SHP77 treated with DMSO at 0.1 percent for 48 hours (cell line): Measurements from ENCODE around the gene TXNDC2.

Experiments used
- DNase-seq: peaks from one replicate; lab custom pipeline; 2025; lab: John Stamatoyannopoulos, UW

TXNDC2 gene

GRCh38 chr18:9860682-9861081 lies 25.1 kb upstream of the TXNDC2 start:
- DNase-seq: no peak

- DNase-seq: no peak
Observed at GRCh38 chr18:9861157-9861556, 24.6 kb upstream of the TXNDC2 start.

DNA sequence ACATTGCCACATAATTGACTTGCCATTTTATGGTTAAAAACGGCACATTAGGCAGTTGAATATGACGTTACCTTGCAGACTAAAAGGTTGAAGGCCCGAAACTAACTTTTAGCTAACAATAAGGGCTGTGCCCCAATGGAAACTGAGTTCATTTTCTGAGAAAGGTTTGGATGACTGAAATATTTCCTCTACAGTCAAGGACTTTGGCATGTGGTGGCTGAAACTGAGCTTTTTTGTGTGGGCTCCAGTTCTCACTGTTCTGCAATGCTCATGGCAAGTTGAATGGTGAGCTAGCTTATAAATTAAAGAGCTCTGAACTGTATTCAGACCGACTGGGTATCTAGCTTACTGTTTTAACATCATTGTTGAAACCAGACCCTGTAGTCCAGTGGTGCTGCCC lies 23.8 kb upstream of the TXNDC2 start:
- DNase-seq: no peak

GRCh38 chr18:9862686-9863085 lies 23.1 kb upstream of the TXNDC2 start:
- DNase-seq: no peak

DNA sequence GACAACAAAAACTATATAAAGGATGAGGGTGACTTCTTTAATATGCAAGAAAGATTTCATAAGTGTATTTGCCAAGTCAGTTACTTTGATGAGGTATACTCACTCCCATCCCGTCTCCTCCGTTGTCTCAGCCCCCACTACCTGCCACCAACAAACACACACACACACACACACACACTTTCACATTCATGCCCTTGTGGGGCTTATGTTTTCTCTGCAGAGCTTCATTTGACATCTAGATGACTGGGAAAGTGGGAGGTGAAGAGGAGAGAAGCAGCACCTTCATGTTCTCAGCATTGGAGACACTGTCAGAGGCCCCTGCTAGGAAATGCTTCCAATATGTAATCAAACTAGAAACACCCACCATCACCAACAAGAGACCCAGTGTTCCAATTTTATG lies 22.5 kb upstream of the TXNDC2 start:
- no peak for DNase-seq

DNA sequence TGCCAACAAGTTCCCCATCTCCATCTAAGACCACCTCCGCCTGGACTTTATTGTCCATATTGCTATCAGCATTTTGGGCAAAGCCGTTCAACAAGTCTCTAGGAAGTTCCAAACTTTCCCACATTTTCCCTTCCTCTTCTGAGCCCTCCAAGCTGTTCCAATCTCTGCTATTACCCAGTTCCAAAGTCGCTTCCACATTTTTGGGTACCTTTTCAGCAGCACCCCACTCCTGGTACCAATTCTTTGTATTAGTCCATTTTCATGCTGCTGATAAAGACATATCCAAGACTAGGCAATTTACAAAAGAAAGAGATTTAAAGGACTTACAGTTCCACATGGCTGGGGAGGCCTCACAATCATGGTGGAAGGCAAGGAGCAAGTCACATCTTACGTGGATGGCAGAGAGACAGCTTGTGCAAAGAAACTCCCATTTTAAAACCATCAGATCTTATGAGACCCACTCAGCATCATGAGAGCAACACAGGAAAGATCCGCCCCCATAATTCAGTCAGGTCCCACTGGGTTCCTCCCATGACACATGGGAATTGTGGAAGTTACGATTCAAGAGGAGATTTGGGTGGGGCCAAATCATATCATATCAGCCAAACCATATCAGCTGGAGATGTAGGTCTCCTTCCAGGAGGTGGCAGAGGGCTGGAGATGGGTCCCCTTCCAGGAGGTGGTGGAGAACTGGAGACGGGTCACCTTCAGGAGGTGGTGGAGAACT lies 19.8 kb upstream of the TXNDC2 start:
- no peak for DNase-seq

GRCh38 chr18:9866627-9867026 lies 19.1 kb upstream of the TXNDC2 start:
- no peak for DNase-seq

GRCh38 chr18:9867071-9867594 lies 18.6 kb upstream of the TXNDC2 start:
- DNase-seq: no peak

DNA sequence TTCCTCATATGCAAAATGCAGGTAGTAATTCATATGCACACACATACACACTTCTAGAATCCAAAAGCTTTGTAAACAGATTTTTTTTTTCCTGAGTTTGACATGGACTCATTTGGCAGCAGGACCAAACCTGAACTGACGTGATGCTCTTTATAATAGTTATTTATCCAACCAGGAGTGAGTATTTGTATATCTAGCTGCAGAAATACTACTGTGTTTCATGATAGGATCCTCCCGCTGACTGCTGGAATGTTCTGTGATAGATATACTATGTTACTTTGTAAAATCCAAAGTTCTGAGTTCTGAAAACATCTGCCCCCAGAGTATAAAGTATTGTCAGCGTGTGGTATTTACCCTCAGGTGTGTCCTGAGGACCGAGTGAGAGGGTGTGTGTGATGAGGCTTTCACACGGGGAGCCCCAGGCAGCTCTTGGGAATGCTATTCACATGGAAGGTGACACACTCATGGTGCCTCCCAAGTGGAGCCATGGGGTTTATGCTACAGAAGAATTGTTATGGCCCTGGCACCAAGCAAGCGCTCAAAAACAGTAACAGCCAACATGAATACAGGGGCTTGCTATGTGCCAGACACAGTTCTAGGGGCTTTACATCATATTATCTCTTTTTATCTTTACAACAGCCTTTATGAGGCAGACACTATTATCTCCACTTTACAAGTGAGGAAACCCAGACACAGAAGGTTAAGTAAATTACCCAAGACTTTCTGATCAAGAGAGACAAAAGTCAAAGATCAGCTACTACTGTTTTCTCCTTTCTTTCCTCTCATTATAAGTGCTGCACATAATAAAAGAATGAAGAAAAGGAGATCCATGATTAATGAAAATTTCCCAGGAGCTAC lies 16.7 kb upstream of the TXNDC2 start:
- no peak for DNase-seq

- no peak for DNase-seq
Observed at GRCh38 chr18:9869715-9870430, 15.9 kb upstream of the TXNDC2 start.

DNA sequence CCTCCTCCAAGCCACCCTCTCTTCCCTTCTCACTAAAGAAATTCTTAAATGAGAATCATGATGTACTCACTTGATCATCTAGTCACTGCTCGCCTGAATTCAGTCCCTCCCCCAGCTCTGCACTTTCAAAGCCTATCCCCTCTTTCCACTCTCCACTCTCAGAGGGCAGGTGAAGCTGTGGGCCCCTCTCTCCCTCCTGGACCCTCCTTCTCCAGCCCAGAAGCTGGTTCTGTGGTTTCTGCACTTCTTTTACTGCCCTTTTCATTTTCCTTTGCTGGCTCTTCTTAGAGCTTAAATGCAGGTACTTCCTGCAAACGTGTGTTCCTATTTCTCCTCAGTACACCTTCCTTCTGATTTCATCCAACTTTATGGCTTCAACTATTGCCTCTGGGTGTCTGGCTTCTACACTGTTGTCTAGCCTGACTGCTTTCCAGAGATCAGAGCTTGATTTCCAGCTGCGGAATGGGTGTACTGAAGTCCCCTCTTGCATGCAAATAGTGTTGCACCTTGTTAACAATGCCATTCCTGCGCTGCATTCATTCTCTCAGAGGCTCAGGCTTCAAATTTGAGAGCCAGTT lies 15.3 kb upstream of the TXNDC2 start:
- no peak for DNase-seq

DNA sequence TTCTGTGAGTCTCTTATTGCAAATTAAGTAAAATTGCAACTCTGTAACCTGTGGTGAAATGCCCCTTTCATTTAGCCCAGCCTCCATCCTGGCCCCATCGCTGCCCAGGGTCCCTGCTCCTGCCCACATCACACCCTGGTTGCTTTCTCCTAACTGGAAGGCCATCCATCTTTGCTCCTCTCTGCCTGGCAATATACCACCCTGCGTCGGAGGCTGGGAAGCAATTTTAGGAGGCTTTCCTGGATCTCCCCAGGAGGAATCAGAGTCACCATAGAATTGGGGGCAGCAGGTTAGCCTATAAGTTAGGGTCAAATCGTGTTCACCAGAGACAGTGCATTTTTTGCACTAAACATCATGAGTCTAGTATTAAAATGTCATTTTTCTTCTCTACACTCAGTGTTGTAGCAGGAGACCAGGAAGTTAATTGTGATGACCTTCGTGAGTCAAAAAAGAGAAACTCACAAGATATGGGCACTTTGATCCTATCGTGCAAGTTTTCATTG lies 14.5 kb upstream of the TXNDC2 start:
- DNase-seq: no peak

GRCh38 chr18:9872823-9873222 lies 12.9 kb upstream of the TXNDC2 start:
- DNase-seq: no peak

DNA sequence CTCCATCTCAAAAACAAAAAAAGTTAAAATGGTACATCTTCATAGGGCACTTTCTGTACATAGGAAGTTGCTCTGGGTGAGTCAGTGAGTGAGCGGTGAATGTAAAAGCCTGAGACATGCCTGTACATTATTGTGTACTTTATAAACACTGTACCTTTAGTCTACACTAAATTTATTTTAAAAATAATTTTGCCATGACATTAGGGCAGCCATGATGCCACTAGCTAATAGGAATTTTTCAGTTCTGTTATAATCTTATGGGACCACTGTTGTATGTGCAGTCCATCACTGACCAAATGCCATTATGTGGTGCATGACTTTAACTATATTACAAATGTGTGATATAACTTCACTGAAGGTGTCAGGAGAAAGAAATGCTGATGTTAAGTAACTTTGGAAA lies 11.0 kb upstream of the TXNDC2 start:
- DNase-seq: no peak

DNA sequence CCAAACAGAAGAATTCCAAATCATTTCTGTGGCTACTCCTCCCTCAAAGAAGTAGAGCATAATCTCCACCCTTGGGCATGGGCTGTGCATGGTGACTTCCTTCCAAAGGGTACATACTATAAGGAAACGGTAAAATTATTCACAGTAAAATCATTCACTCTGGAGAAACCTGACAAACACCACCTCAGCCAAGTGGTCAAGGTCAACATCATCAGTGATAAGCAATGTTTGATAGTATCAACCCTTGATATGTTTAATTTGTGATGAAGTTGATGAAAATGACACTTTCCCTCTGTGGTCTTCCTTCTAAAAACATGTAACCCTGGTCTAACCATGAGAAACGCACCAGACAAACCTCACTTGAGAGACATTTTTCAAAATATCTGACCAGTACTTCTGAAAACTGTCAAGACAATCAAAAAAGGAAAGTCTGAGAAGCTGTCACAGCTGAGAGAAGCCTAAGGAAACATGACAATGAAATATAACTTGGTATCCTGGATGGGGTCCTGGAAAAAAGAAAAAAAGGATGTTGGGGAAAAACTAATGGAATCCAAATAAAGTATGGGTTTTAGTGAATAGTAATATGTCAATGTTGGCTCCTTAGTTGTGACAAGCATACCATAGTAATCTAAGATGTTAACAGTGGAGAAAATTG lies 9.4 kb upstream of the TXNDC2 start:
- no peak for DNase-seq

DNA sequence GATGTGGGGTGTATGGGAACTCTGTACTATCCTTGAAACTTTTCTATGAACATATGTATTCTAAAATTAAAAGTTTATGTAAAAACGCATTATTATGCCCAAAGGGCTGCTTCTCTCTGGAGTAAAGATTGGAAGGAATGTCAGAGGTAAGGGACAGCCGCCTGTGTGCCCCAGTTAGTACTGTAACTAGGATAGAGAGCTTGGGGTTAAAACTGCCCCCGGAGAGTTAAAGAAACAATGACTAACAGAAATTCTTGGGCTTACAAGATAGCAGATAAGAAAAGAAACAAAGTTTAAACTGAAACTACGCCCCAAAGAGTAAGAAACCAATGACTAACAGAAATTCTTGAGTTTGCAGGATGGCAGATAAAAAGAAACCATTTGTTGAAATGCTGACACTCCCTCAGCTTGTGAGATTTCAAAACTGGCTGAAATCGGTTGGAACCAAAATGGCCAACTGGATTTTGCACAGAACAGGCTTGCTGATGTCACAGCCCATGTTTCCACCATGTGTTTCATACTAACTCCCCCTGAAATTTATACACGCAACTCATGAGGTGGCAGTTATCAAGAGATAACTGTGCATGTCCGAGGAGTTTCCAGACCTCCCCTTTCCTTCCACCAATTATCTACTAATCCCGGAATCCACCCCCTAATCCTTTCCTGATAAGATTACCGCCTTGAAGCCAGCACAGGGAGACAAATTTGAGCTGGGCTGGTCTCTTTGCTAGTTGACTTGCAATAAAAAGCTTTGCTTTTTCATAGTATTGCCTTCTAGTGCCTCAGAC lies 8.7 kb upstream of the TXNDC2 start:
- DNase-seq: no peak

DNA sequence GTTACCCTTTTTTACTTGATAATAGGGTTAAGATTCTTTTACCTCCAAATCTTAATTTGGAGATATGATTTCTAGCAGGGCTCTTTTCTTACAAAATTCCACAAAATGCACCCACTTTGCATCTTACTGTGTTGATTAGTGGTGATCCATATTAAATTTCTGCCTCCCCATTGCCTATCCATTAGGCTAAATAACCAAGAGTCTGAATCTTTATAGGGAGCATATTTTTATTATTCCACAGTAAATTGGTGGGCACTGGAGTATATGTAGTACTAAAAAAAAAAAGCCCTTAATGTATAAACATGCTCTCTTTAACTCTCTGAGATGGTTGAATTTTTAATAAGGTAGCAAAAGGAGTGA lies 8.1 kb upstream of the TXNDC2 start:
- DNase-seq: no peak

DNA sequence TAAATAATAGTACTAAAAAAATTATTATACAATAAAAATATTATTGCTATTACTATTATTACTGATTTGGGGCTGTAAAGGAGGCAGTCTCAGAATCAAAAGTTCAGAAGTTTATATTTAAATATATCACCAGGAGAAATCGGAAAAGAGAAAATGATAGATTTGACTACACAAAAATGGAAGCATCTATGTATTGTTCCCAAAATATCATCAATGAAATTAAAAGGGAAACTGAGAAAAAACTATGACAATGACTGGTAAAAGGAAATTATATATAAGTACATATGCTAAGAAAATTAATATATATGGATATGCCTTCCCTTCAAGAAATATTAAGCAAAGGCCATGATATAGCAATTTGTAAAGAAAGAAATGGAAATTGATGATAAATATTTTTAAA lies 7.7 kb upstream of the TXNDC2 start:
- DNase-seq: no peak

GRCh38 chr18:9878783-9879242 lies 7.0 kb upstream of the TXNDC2 start:
- no peak for DNase-seq

DNA sequence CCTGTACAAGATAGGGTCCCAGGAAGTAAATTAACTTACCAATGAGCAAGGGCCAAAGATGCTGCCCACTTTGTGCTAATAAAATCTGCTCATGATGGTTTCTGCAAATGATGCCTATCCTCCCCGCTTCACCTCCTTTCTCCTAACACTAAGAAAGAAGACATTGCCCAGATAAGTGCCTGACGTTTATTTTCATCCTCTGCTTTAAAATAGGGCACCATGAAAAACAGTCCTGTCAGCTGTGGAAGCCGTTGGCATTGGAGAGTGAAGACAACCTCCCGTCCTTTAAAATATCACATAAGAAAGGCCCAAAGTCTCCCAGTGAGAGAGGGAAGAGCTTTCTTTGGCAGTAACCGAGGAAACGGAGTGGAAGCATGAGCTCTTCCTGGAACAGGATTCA lies 1.7 kb upstream of the TXNDC2 start:
- DNase-seq: no peak
